Measurements from ENCODE around the gene GALNT13.

Gene GALNT13

DNA sequence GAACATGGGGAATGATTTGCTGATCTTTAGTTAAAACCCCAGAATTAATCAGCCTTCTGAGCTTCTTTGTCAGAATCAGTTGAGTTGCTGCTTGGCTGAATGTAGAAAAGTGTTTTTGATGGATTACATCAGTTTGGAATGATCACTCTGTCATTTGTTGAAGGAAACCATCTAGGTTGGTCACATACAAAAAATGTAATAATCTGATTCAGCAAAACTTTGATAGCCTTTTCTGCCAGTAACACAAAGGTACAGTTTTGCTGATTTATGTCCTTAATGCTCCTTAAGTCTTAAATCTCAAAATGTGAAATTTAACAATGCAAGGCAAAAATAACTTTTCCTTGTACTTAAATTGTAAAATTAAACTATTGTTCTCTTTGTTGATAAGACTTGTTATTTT is 74.3 kb downstream of the GALNT13 start:
- DNase-seq = no peak

- DNase-seq = no peak
Measured at GRCh38 chr2:153953761-153954160, 82.0 kb downstream of the GALNT13 start.

DNA sequence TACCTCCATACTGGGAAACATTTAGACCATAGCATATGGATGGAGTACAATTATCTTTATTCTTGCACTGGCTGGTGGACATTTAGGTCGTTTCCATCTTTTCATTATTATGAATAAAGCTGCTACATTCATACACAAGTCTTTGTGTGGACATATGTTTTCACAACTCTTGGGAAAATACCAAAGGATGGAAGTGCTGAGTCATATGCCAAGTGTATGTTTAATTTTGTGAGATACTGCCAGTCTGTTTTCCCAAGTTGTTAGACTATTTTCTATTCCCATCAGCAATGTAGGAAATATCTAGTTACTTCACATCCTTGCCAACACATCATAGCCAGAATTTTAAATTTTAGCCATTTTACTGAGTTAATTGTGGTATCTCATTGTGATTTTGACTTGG is 91.5 kb downstream of the GALNT13 start:
- no peak for DNase-seq

DNA sequence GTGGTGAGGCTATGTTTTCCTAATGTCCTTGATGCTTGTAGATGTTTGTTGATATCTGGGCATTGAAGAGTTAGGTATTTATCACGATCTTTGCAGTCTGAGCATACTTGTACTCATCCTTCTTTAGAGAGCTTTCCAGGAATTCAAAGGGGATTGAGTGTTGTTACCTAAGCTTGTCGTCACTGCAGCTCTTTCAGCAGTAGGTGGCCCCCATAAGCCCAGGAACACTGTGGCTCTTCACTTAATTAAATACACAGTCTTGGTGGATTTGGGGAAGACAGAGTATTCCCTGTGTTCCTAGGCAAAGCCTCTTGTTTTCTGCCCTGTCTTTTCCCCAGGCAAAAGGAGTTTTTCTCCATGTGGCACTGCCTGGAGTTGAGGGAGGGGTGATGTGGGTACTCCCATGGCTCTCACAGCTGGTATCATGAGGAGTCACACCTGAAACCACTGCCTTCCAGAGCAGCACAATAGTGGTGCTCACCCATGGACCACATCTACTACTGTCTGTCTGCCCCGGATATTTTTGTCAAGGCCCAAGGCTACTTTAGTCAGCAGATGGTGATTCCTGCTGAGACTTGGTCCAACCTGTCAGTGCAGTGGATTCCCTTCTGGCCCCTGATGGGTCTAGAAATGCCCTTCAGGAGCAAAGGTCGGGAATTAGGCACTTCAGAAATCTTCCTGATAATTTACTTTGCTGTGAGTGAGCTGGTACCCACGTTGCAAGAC is 95.7 kb downstream of the GALNT13 start:
- DNase-seq = no peak

DNA sequence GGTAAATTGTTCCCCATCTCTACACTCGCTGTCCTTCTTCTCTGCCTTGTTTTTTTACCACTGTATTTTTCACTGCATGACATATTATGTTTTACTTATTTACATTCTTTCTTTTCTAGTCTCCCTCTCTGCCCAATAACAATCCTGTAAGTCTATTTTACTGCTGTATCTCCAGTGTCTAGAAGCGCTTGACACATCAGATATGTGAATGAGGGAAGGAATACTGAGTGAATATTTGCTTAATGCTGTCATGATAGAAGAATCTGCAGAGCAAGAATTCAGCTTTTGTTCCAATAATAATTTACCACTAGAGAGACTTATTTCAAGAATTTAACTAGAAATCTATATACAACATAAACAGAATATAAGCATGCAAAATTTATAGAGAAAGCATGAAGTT is 99.5 kb downstream of the GALNT13 start:
- no peak for DNase-seq

GRCh38 chr2:153971855-153972254 is 100.1 kb downstream of the GALNT13 start:
- DNase-seq = no peak

- DNase-seq = no peak
Measured at GRCh38 chr2:153972412-153972811, 100.7 kb downstream of the GALNT13 start.

- no peak for DNase-seq
Measured at GRCh38 chr2:153986488-153987229, 114.9 kb downstream of the GALNT13 start.

GRCh38 chr2:153990771-153991170 is 119.0 kb downstream of the GALNT13 start:
- no peak for DNase-seq

DNA sequence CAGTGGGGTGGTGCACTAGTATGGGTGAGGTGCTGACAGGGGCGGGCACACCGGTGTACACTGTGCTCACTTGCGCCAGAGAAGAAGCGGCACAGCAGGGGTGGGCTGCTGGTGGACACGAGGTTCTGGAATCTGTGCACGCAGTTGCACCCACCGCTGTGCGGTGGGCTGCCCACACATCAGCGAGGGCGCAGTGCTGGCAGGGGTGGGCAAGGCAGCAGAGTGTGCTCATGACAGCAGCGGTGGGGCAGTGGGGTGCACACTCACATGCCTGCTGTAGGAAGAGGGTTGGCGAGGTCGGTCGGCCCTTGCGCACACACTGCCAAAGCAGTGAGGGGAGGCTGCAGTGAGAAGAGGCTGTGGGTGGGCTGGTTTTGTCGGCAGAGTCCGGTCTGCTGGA is 141.8 kb downstream of the GALNT13 start:
- no peak for DNase-seq

DNA sequence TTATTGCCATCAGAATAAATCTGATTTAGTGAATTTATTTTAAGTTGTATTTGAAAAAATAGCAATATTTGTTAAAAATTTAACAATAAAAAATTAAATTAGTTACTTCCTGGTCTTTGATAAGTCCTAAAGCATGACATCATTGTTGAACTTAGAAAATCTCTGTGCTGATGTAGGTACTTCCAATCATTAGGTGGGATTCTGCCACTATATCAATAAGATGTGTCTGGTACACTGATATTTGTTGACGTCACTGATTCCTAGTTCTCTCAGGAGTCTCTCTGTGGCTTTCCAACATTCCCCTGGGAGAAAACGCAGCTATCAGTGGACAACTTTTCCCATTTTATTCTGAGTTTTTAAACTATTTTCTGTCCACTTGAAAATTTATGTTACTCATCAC is 143.5 kb downstream of the GALNT13 start:
- DNase-seq = no peak

GRCh38 chr2:154029504-154029903 is 157.8 kb downstream of the GALNT13 start:
- no peak for DNase-seq

DNA sequence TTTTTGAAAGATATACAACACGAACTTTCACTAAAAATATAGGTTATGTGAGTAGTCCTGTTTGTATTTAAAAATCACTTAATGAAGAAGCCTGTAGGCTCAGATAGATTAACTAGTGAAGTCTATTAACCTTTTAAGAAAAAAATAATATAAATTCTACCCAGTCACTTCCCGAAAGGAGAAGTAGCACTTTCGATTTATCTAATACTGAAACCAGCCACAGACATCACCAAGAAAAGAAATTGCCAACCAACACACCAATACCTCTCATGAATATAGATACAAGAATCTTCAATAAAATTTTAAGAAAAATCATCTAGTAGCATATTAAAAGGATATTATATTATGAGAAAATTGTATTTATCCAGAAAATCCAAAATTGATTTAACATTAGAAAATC is 160.5 kb downstream of the GALNT13 start:
- DNase-seq = no peak

DNA sequence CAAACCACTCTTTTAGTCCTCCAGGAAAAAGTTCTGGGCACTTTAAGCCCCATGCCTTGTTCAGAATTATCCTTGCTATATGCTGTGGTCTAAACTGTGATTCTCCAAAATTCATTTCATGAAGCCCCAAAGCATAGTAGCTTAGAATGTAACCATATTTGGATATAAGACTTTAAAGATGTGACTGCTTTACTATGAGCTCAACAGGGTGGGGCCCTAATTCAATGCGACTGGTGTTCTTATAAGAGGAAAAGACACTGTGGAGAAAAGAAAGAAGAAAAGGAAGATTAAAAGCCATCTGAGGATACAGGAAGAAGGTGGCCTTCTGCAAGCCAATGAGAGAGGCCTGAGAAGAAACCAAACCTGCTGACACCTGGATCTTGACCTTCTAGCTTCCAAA is 174.8 kb downstream of the GALNT13 start:
- DNase-seq = no peak

- DNase-seq = no peak
Measured at GRCh38 chr2:154048905-154049304, 177.2 kb downstream of the GALNT13 start.

GRCh38 chr2:154049561-154049960 is 177.8 kb downstream of the GALNT13 start:
- DNase-seq = no peak

- DNase-seq = no peak
Measured at GRCh38 chr2:154067124-154067523, 195.4 kb downstream of the GALNT13 start.

DNA sequence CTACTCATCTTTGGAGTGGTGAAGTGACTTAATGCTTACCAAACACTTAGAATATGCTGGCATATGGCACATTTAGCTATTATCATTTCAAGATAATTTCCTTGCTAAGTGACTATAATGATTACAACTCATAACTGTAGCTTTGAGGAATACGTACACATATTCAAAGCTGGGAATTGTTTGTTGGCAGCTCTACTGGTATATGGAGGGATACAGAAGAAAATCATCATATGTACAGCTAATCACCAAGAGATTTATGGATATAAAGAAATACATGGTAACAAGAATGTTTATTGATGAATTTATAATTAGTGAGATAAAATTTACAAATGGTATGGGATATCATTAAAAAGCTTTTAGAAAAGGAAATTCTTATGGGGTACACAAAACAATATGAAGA is 207.2 kb downstream of the GALNT13 start:
- DNase-seq = no peak

GRCh38 chr2:154092571-154092970 is 220.8 kb downstream of the GALNT13 start:
- no peak for DNase-seq

GRCh38 chr2:154093856-154094255 is 222.1 kb downstream of the GALNT13 start:
- no peak for DNase-seq

GRCh38 chr2:154097833-154098398 is 226.2 kb downstream of the GALNT13 start:
- DNase-seq = no peak

DNA sequence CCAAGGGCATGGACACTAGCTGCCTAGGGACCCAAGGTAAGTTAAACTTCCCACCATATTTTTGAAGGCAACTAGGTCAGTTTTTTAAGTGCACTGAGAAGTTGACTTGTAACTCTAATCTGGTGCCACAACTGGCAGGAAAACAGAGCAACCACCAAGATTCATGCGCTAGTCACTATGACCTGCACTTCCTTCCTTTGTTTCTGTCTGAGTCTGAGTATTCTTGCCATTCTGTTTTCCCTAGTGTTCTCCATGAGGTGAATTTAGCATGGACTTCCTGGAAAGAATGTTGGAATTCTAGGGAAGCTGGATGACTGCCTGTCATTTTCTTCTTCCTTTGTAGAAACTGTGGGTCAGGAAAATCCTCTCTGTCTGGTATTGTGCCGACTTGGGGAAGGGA is 249.0 kb downstream of the GALNT13 start:
- DNase-seq = no peak

GRCh38 chr2:154125891-154126290 is 254.2 kb downstream of the GALNT13 start:
- DNase-seq = no peak

DNA sequence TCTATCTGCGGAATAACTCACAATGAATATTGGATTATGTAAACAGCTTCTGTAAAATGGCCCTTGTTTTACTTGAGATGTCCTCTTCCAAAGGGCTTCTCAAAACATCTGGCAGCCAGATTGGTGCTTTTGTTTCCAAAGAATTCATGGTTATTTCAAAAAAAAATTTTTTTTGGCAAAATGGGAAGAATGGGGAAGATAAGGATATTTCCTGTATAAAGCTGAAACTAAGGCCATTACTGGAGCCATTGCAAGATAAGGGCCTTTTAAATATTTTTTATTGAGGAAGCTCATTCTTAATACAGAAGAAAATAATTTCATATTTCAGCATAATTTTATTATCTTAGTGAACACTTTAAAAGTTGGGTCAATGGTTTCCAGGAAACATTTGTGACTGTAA is 259.1 kb downstream of the GALNT13 start:
- no peak for DNase-seq
